Ovary (tissue), 9 donors: Measurements from ENCODE around the gene CA10. TPM values are rescaled to one million over a fixed set of nuclear protein-coding genes. Genes with fewer than 3 reads are reported as not detected.

Experiments used
- DNase-seq, 5 donors: peaks; one replicate each; pipeline ENCODE4 v3.0.0-alpha.2; 2019 to 2020
- H3K27ac ChIP-seq, 2 donors: fragments of 200-600 bp; one replicate each; pipeline versions ENCODE4 v1.5.1 to v1.8.0; 2019 to 2022
- H3K27me3 ChIP-seq: fragments of 200-600 bp; one replicate; pipeline ENCODE4 v1.8.0; 2022
- H3K36me3 ChIP-seq: fragments of 200-600 bp; sonication (generic); one replicate; pipeline ENCODE4 v1.5.1; 2019
- H3K4me1 ChIP-seq: one replicate; pipeline ENCODE4 v1.8.1; 2013; ENCODE audit warnings: mild to moderate bottlenecking, moderate library complexity; ENCODE audit not compliant: insufficient read depth
- H3K4me3 ChIP-seq: fragments of 200-600 bp; sonication (generic); one replicate; pipeline ENCODE4 v1.5.1; 2017
- H3K9me3 ChIP-seq, 2 donors: fragments of 200-600 bp in 1 of 2; sonication (generic) in 1 of 2; one replicate each; pipeline versions ENCODE4 v1.5.1 to v1.8.1; 2013 to 2019; ENCODE audit warnings: mild to moderate bottlenecking in 1 of 2, moderate library complexity in 1 of 2
- CTCF ChIP-seq, 3 donors: fragments of 450-650 bp in 2 of 3; fragments of 200-600 bp in 1 of 3; IDR thresholded peaks; one replicate each; pipeline versions ENCODE4 v1.5.1 to v1.8.0; 2016 to 2022; ENCODE audit warnings: antibody characterized with exemption in 3 of 3, mild to moderate bottlenecking in 1 of 3
- EP300 ChIP-seq: sonication (generic); formaldehyde crosslinking; IDR thresholded peaks from one replicate; pipeline ENCODE4 v1.6.1; 2017; ENCODE audit warnings: antibody characterized with exemption
- POLR2A ChIP-seq: fragments of 450-650 bp; IDR thresholded peaks from one replicate; pipeline ENCODE4 v1.6.1; 2017; ENCODE audit warnings: antibody characterized with exemption, mild to moderate bottlenecking, moderate library complexity
- WGBS, 3 donors: extraction: QIAGEN DNeasy Blood & Tissue Kit in 1 of 3; methylation state at CpG; one replicate each; pipeline versions ENCODE4 v1.1.5 to v1.1.7; 2013 to 2017; 5-methylcytosine and 5-hydroxymethylcytosine counted together
- intact Hi-C, 4 donors: fragments of 100-400 bp; cut with DNase I; formaldehyde crosslinking; loops; one replicate each; pipeline versions ENCODE4 v1.11.0 to v1.15.1; 2022 to 2023
- polyA plus RNA-seq, 2 donors: library from polyadenylated mRNA; stranded (reverse); fragments of 200-250 nt in 1 of 2; fragments of 350-450 nt in 1 of 2; fragmentation: Illumina TruSeq in 1 of 2; extraction: RNeasy Lipid Tissue Mini Kit (QIAGEN cat#74804) in 1 of 2; gene quantifications; one replicate each; pipeline ENCODE4 v1.2.3, GENCODE V29; 2013 to 2014
- total RNA-seq, 7 donors: library from RNA; depleted of rRNA in 2 of 7; stranded (reverse); fragments of >200 nt in 2 of 7; fragmentation: NEBNext Ultra II Directional in 3 of 7; extraction: Animal tissue kit (Norgen Biotek cat#: 25700) in 3 of 7; gene quantifications; one replicate each; pipeline versions ENCODE4 v1.1.0 to v1.2.4, GENCODE V29; 2016 to 2023
- donor health status: DM: no; HTN: no; CAD: no; lungs with moderate emphysema.
- donor health status: DM: no; HTN: no; CAD: no.
- donor health status: Bipolar disorder and iron deficiency.
- donor health status: DM: yes; HTN: yes; CAD: no.
- donor health status: DM: no; HTN: no; CAD: no.
- donor health status: DM: yes; HTN: yes; CAD: no.

Gene CA10
- total and polyA plus RNA-seq, 9 donors: 0.34 to 4.3 (median 1.2) TPM; not detected in 2

GRCh38 chr17:51742571-51742970, 415.9 kb downstream of the CA10 start:
- Histone ChIP-seq H3K4me3 (no peak overlapping the region), H3K36me3 (no peaks in the 10 kb centered on the region), H3K27me3 (no peaks in the 10 kb centered on the region), H3K27ac (no peak overlapping the region), H3K9me3 (no peaks in the 10 kb centered on the region), H3K4me1 (no peaks in the 10 kb centered on the region)
- DNase-seq: no peak
- TF ChIP-seq EP300 (no peak), POLR2A (no peak), CTCF (IDR thresholded peaks at IDR 0.05) (no peak)
- intact Hi-C loops: no loop called here

GRCh38 chr17:51741458-51741857, 417.1 kb downstream of the CA10 start:
- no peak for TF ChIP-seq POLR2A
- TF ChIP-seq EP300: no peak
- no peak for TF ChIP-seq CTCF (IDR thresholded peaks at IDR 0.05)
- intact Hi-C loops: no loop called here
- H3K27me3 ChIP-seq: no peaks in the 10 kb centered on the region

DNA sequence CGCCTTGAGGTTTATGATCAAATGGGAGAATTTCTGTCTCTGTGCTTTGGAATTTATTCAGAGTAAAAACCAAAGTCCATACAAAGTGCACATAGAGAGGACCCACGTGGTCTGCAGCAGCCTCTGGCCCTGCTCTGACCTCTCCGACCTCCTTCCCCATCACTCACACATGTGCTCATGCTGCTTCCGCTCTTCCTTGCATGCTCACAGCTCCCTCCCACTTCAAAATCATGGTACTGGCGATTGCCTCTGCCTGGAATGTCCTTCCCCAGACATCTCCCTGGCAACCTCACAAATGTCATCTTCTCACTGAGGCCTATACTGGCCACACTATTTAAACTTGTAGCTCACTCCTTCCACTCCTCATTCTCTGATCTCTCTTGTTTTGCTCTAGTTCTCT, 418.0 kb downstream of the CA10 start:
- DNase-seq: no peak
- Histone ChIP-seq H3K27ac (no peak overlapping the region), H3K27me3 (no peaks in the 10 kb centered on the region), H3K36me3 (no peaks in the 10 kb centered on the region), H3K4me1 (no peaks in the 10 kb centered on the region), H3K4me3 (no peak overlapping the region), H3K9me3 (no peaks in the 10 kb centered on the region)
- WGBS, 3 donors: 73 to 84% (median 76%) methylated on average over 5 of the region's 5 CpGs
- intact Hi-C loops: no loop called here
- TF ChIP-seq POLR2A: no peak
- no peak for TF ChIP-seq CTCF (IDR thresholded peaks at IDR 0.05)
- no peak for TF ChIP-seq EP300

More at GRCh38 chr17:51741458-51741857, 417.1 kb downstream of the CA10 start:
- DNase-seq: no peak
- H3K9me3 ChIP-seq: no peaks in the 10 kb centered on the region
- no peak overlapping the region for H3K4me3 ChIP-seq
- no peak overlapping the region for H3K27ac ChIP-seq
- no peaks in the 10 kb centered on the region for H3K4me1 ChIP-seq
- H3K36me3 ChIP-seq: no peaks in the 10 kb centered on the region

GRCh38 chr17:51739245-51739886, 419.1 kb downstream of the CA10 start:
- DNase-seq: no peak
- Histone ChIP-seq H3K4me1 (no peaks in the 10 kb centered on the region), H3K36me3 (no peaks in the 10 kb centered on the region), H3K27me3 (no peaks in the 10 kb centered on the region), H3K9me3 (no peaks in the 10 kb centered on the region), H3K27ac (no peak overlapping the region), H3K4me3 (no peak overlapping the region)
- no peak for TF ChIP-seq POLR2A
- TF ChIP-seq EP300: no peak
- TF ChIP-seq CTCF (IDR thresholded peaks at IDR 0.05): no peak
- intact Hi-C loops: no loop called here
- 92 to 94% (median 93%) methylated on average over 6 of the region's 6 CpGs for WGBS, 3 donors
